Midbrain (tissue), 1 donor: Measurements from ENCODE around the gene TRIM16.
"Not testable (repeated sequence)": the region's sequence is repeated elsewhere in the genome, so short reads cannot be mapped to it uniquely, and the experiment has no call there.

Experiments
- DNase-seq: peaks from one replicate; lab custom pipeline; 2025; lab: John Stamatoyannopoulos, UW

Gene TRIM16

GRCh38 chr17:15683824-15684478 lies at the start of gene TRIM16:
Gene TRIM16, minus strand, starts transcription at chr17:15684311. Its CDS starts 32,702 bp downstream, at chr17:15651609.
- DNase-seq: peak; percentile 86

DNA sequence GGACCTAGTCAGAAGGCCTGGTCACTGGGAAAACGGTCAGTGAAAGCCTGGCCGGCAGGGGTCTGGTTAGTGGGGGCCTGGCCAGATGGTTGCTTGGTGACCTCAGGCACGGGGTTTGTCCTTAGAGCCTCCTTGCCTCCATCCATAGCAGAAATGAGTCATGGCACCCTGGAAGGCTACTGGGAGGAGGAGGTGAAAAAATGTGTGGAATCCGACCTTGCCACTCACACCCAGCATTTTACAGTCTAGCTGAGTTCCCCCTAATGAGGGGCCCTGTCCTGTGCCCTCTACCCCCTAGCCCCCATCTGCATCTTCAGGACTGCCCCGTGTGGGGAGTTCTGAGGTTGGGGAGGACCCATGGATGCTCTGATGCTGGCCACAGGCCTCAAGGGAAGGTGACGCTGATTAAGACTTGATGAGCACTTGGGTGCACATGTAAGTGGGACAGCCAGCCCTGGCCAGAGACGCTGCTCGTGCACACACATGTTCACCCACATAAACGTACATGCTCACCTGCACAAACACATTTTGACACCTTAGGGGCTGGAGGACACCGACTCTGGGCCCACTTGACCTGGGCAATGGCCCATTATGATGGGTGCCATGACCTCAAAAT lies 49.2 kb upstream of the TRIM16 start:
- DNase-seq: not testable (repeated sequence)

DNA sequence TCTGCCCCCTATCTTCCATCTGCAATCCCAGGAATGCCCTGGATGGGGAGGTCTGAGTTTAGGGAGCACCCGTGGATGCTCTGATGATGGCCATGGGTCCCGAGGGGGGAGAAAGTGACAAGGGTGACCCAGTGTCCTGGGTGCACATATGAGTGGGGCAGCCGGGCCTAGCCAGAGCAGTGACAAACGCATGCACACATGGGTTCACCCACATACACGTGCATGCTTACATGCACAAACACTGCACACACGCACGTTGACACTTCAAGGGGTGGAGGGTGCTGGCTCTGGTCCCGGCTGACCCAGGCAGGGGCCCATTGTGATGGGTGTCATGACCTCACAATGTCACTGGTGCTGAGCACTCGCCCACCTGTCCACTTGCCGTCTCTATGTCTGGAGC lies 47.8 kb upstream of the TRIM16 start, which contains the start of gene TBC1D26:
TSS of gene TBC1D26 (plus strand) at position 384 of the 400 bp plus-strand sequence. CDS start 3,066 bp downstream, outside the sequence.
- DNase-seq: not testable (repeated sequence)

GRCh38 chr17:15730535-15730934 lies 46.4 kb upstream of the TRIM16 start:
- DNase-seq: not testable (repeated sequence)

- not testable (repeated sequence) for DNase-seq
Measured at GRCh38 chr17:15716601-15717563, 32.8 kb upstream of the TRIM16 start.

GRCh38 chr17:15708879-15709278 lies 24.8 kb upstream of the TRIM16 start:
- DNase-seq: not testable (repeated sequence)

DNA sequence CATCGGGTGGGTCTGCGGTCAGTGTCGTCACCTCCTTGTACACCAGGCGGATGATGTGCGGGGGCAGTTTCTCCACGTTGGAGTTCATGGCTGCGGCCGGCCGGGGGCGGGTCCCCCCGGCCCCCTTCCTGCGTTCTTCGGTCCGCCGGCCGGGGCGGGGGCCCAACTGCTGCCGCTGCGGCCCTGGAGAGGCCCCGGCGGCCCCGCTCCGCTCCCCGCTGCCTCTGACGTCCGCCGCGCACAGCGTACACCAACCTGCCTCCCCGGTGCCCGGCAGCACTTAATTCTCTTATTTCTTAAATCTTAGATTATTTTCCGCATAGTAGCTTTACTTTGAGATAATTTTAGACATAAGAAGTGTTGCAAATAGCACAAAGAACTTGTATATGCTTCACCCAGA lies 20.7 kb upstream of the TRIM16 start:
- not testable (repeated sequence) for DNase-seq

DNA sequence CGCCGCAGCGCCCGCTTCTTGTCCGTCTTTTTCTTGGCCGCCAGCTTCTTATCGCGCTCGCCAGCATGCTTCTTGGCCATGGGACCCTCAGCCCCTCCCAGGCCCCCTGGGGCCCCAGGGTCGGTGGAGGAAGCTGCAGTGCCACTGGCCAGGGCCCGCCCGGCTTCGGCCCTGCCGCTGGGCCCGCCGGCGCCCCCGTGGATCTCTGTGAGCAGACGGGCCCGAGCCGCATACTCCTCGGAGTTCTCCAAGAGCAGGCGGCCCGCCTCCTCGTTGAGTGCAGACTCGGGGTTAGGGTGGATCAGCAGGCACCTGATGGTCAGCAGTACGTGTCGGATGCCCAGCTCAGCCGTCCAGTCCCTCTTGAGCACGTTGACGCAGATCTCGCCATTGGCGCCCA lies 20.1 kb upstream of the TRIM16 start:
- not testable (repeated sequence) for DNase-seq

GRCh38 chr17:15699937-15700336 lies 15.8 kb upstream of the TRIM16 start:
- DNase-seq: not testable (repeated sequence)

DNA sequence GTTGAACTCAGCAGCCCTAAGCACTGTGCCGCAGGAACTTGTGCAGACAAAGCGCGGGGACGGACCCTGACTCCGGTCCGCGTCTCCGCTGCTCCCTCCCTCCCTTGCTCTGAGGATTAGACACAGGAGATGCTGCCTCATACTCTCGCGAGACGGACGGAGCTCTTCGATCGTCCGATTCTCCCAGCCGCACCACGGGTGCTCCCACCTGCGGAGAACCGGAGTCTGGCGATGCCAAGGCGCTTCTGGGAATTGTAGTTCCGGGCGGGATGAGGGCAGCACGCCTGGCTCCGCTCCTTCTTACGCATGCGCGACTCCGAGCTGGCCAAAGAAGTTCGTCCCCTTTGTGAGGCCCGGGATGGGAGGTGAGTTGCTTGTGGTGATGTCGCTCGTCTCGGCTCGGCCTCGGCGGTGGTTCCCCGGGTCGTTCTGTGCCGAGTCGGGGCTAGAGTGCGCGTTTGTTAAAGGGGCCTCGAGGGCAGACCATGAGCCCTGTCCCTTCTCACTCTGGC lies 15.4 kb upstream of the TRIM16 start, which contains the start of gene ZNF286A:
TSS of gene ZNF286A (plus strand) at position 340 of the 512 bp plus-strand sequence. CDS start 578 bp downstream, outside the sequence.
- peak; percentile 100 for DNase-seq

- not testable (repeated sequence) for DNase-seq
Measured at GRCh38 chr17:15698967-15699366, 14.9 kb upstream of the TRIM16 start.

DNA sequence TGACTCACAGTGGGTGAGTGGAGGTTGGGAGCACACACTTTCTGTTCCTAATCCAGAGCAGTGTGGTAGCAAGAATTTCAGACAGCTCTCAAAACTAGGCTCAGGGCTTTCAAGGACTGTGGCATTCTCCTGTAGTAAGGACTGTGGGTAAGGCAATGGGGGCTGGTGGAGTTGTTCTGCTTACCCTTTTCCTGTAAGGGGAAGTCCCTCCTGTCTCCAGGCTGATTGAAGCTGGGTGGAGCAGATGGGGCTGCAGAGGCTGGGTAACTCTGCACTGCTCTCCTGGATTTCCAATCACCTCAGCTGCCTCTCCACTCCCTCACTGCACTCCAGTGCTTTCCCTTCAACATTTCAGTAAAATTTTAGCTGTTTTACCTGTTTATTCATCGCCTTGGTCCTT lies 3.4 kb upstream of the TRIM16 start:
- DNase-seq: not testable (repeated sequence)

- not testable (repeated sequence) for DNase-seq
Measured at GRCh38 chr17:15683135-15683534, 976 bp downstream of the TRIM16 start.

GRCh38 chr17:15675991-15676390 lies 8.1 kb downstream of the TRIM16 start:
- DNase-seq: not testable (repeated sequence)

DNA sequence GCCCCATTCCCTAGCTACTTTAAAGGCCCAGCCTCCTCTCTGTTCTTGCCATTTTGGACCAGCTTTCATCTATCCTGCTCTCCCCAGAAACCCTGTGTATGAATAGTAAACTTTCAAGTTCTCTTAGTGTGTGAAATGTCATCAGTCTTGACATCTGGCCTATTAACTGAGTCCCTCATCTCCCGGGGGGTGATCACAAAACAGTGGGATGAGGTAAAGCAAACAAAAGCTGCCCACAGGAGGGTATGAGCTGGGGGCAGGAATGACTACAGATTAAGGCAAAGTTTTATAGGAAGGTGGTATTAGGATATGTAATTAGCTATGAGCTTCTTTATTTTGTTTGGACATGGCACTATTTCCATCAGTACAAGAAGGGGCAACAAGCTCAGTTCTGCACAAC lies 9.5 kb downstream of the TRIM16 start:
- not testable (repeated sequence) for DNase-seq

GRCh38 chr17:15669526-15669925 lies 14.6 kb downstream of the TRIM16 start:
- DNase-seq: not testable (repeated sequence)

GRCh38 chr17:15663691-15664090 lies 20.4 kb downstream of the TRIM16 start:
- no peak for DNase-seq

- no peak for DNase-seq
Measured at GRCh38 chr17:15663176-15663575, 20.9 kb downstream of the TRIM16 start.

DNA sequence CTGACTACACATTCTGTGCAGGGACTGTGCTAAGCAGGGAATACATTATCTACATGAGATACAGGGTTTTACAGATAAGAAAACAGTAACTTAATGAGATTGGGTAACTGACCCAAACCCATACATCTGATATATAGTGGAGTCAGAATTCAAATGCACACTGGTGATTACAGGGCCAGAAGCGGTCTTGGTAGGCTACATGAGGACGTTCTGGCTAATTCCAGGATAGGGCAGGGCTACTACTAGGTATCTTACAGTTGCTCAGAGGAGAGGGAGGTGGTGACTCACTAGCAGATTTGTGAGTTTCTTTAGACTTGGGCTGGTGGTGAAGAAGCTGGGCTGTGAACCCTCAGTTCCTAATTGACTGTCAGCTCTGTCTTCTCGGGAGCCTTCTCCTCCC lies 21.4 kb downstream of the TRIM16 start:
- DNase-seq: no peak

DNA sequence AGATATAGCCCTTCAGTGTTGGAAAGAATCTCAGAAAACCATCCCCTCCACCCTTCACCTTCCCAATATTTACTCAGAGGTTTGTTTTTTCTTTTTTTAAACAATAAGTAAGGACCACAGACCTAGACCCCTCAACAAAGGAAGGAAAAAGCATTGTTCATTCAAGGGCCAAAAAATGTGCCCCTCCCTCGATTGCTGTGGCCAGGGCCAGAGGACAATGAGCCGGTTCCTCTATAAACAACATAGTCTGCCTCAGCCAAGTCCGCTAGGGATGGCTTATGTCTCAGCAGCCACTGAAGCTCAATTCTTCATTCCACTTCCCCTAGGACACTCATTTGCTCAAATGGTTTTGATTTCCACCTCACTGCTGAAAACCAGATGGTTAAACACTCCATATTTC lies 24.0 kb downstream of the TRIM16 start:
- no peak for DNase-seq

DNA sequence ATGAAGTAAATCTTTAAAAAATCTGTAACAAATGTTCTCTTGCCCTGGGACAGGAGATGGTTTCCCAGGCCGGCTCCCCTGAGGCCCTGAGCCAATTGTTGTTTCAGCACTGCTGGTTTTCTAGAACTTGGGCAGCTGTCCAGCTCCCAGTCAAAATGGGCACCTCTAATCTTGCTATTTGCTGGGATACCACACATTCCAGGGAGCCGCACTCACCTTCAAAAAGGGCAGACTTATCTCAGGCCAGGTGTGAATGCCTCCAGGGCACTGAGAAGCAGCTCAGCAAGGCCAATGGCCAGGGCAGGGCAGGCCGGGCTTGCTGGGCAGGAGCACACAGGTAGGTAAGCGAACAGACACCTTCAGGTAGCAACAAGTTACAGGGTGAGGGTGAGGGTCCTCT lies 24.4 kb downstream of the TRIM16 start:
- no peak for DNase-seq

GRCh38 chr17:15659236-15659635 lies 24.9 kb downstream of the TRIM16 start:
- DNase-seq: no peak
